HG02885 (cell line): ENCODE results near the gene PHLDB2.
A peak's percentile ranks its signal among the peaks of the same experiment; 100 is the strongest.

Experiments used
- ATAC-seq: cut with Tn5 transposase; IDR thresholded peaks from one replicate; pipeline ENCODE4 v1.9.1; 2021; ENCODE audit warnings: mild to moderate bottlenecking; ENCODE audit not compliant: unreplicated experiment, poor library complexity

Gene PHLDB2

GRCh38 chr3:111848778-111849177, 10.3 kb upstream of the PHLDB2 start:
- ATAC-seq, result no peak

DNA sequence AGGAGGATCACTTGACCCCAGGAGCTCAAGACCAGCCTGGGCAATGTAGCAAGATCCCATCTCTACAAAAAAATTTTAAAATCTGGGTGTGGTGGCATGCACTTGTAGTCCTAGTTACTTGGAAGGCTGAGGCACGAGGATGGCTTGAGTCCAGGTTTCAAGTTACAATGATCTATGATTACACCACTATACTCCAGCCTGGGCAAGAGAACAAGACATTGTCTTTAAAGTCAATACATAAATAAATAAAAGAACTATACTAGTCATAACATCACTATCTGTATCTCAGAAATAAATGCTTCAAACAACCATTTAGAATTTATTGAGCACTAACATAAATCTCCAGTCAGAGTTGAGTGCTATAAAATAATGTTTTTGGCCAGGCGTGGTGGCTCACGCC, 8.5 kb upstream of the PHLDB2 start:
- no peak for ATAC-seq

DNA sequence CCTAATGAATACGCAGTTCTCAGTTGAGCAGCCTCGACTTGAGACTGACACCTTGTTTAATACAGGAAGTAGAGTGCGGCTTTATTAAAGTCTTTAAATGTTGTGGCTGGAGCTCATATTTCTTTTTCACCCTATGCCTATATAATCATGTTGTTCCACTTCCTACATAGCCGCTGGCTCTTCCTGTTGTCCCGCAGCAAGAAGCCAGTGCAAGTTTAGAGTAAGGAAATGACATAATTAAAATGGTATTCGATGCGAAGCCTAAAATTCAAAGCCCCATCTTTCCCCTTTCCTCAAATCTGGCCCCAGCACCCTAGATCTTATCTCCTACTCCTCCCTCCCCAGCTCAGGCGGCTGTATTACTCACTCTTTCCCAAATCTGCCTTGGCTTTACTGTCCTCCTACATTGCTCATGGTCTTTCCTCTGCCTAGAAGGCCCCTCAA, 7.5 kb upstream of the PHLDB2 start:
- no peak for ATAC-seq

DNA sequence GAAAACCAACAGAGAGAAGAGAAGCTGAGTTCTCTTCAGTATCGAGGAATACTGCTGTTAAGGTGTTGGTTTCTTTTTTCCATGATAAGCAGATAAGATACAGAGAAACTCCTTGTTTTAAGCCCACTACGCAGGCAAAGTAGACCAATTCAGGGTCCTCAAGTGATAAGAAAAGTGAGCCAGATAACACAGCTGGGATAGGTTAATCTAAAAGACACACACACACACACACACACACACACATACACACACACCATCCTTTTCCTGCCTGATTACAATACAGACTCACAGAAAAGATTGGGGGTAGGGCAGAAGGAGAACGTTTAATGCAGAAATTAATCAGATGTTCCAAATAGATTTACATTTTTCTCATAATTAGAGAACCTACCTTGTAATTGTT, 6.5 kb upstream of the PHLDB2 start:
- no peak for ATAC-seq

DNA sequence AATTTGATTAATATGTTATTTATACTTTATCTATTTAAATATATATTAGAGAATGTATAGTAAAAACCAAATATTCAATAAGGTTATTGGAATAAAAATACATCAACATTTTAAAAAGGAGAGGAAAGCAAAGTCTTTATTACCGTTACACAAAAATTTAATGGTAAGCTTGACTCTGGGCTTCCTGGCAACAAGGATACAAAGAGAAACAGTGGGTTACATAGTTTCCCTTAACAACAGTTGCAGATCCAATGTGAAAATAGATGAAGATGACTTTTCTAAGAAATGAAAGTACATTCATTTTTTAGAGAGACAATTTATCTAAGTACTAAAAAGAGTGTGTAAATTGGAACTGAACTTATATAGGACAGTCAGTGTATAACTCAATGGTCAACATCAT, 6.0 kb upstream of the PHLDB2 start:
- no peak for ATAC-seq

GRCh38 chr3:111854990-111855389, 4.1 kb upstream of the PHLDB2 start:
- no peak for ATAC-seq

GRCh38 chr3:111856501-111856900, 2.6 kb upstream of the PHLDB2 start:
- ATAC-seq, result no peak

GRCh38 chr3:111857474-111857873, 1.6 kb upstream of the PHLDB2 start:
- ATAC-seq, result no peak

GRCh38 chr3:111858642-111859041, 423 bp upstream of the PHLDB2 start:
- ATAC-seq, result no peak

DNA sequence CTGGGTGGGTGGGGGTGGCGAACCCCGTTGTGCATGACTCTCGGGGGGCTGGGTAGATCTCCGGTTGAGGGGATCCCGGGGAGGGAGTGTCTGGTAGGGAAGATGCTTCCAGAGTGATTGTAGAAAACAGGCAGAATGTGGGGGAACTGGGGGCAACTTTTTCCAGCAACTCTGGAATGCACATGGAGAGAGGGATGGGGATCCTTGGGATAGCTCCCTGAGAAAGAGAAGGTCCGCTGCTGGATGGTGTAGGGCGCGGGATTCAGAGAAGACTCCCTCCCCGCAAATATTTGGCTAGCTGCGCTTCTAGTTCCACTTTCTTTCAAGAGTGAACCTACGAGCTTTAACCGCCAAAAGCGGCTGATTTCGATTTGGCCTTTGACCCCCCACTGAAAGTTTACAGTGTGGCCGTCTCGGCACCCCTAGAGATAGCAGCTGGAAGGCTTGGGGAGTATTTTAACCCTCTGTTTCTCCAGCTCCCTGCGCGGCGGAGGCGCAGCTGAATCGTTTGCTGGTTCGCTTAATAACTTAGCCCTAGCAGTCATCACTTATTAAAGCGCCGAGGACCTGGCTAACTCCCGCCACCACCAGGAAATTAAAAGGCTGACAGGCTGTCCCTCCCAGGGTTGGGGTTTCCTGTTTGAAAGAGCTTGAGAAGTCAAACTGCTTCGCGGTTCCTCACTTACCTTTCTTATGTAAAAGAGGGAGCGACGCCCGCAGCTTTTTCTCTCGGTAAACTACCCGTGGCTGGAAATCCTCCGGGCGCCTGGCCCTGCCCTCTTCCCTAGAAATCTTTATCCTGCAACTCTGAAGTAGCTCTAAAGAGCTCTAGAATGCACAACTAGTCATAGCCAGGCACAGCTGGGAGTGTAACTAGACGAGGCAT, 1.2 kb downstream of the PHLDB2 start:
- ATAC-seq, result peak; percentile 94

- no peak for ATAC-seq
These were observed 2.3 kb downstream of the PHLDB2 start for GRCh38 chr3:111861391-111861790.

DNA sequence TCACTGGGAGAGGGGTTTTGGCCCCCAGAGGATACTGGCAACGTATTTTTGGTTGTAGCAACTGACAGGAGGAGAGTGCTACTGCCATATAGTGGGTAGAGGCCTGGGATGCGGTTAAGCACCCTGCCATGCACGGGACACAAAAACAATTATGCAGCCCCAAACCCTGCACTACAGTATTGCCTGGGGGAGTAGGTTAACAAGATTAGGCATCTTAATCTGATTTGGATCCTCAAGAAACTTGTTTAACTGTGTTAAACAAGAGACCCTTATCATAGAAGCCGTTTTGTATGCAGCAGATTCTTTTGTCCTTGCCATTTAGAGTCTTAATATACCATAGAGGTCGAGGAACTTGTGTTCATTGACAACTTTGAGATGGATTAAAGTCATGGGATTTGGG, 3.4 kb downstream of the PHLDB2 start:
- ATAC-seq, result no peak

- ATAC-seq, result no peak
These were observed 3.9 kb downstream of the PHLDB2 start for GRCh38 chr3:111862974-111863373.

DNA sequence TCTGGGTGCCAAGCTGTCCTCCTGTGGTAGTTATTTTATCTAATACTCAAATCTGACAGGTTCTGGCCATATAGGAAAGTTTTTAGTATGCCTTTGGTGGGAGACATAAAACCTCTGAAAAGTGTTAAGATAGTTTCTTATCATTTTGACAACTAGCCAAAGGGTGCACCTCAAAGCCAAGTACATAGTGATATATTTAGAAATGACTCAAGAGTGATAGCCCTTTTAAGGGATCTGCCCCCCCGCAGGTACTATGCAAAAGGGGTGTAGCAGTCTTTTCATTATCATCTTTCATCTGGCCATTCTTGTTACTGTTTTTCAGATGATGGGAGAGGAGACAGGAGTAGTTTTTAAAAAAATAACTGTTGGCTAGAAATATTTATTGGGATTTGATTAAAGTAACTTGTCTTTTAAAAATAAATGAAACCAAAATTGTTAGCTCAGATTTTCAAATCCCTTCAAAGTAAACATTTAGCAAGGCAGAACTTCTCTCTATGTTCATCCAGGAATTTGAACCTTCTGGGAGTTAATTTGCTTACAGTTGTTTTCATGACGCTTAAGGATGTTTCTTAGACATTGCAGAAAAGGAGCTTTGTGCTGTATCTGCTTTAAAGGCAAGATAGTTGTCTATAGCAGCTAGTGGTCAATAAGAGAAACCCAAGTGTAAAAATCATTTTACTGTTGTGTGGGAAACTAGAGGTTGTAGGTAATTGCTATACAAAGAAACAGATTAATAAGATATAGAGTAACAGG, 5.1 kb downstream of the PHLDB2 start:
- ATAC-seq, result no peak

DNA sequence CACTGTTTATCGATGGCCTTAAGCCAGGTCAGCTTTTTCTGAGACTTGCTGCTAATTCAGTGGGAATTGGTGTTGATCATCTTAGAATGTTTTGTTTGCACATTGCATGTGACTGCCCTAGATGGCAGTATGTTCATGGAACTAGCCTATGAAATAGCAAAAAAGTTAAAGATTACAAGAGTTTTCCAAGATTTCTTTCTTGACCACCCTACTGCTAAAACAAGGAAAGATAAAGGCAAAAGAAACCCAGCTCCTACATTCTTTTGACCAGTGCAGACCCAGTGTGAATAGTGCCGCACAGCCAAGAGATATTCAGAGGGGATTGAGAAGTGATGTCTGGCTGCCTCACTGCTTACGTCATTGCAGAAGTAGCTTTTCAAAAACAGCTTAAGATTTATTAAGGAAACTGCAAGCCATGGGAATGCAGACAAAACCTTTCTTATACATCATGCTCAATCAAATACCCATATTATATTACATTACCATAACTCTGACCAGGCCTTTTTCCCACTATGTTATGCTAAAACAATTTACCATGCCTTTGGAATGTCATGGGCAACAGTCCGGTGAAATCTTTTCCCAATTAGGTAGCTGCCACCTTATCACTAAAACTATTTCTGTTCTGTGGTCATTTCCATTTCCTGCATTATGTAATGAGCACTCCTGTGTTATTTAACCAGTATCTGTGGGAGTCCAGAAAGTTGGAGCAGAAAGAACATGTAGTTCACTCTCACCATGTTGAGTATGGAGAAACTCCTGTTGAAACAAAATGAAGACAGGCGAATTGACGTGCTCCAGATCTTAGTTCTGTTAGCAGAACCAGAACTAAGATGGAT, 6.0 kb downstream of the PHLDB2 start:
- no peak for ATAC-seq

- ATAC-seq, result no peak
These were observed 8.9 kb downstream of the PHLDB2 start for GRCh38 chr3:111867889-111868426.

DNA sequence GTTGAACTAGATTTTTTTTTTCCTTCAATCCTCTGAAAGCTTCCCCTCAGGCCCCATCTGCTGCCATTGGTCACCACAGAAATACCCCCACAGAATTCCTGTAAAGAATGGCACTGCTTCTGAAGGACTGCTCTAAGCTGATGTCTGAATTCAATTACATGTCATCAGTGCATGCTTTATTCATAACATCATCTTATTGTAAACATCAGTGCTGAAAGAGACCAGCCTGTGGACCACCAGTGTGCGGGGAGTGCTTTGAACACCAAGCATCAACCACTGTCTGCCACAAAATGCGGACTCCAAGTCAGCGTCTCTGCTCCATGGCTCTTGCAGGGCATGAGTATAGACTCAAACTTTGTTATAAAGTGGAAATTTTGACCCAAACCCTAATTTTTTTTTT, 11.6 kb downstream of the PHLDB2 start:
- no peak for ATAC-seq

DNA sequence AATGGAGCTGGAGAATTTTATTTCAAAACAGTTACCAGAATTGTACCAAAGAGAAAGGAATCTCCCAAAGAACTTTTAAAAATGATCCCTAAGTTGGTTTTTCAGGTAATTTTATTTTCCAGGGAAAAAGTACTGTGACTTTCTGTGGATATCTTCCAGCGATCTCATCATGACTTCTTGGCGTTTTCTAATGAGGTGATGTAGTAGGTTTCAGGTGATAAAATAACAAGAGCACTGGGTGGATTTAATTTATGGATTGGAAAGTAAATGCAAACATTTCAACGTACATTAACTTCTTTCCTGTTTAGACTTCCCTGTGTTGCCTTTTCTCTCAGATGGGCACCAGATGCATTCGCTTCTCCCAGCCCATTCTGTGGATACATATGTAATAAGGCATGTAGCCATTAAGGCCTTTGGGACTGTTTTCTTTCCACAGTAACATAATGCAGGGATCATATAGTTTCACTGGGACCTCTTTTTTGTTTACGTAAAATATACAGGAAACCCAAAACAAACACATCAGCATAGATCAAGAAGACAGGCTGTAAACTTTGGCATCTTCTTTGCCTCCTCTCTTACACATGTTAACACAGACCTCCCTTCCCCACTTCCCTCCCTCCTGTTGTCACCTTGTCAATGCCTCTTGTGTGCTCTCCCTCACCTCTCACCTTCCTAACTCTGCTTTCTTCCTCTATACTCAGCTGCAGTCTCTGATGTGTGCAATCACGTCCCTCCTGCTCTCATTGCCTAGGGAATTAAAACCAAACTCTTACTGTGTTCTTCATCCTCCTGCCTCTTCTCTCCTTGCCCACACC, 13.0 kb downstream of the PHLDB2 start:
- ATAC-seq, result no peak

DNA sequence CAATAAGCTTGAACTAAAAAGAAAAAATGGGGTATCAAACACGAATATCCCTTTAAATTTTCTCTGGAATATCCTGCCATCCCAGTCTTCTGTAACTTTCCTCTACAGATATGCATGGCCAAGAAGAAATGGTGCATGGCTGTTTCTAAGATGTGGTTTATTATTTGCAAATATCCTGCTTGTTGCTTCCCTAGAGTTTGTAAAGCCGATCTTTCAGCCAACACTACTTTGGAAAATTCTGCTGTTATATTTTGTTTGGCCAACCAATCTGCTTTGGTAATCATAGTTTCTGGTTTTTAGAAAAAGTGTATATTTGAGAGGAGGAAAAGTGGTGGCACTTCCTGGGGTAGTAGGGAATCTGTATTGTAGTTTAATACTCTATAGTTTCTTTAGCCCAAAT, 13.9 kb downstream of the PHLDB2 start:
- no peak for ATAC-seq
